NCI-H345 (cell line): ENCODE measurements around the gene PLXNA3.
"Not testable (repeated sequence)": the region's sequence is repeated elsewhere in the genome, so short reads cannot be mapped to it uniquely, and the experiment has no call there.

ENCODE experiments used
- DNase-seq: peaks from one replicate; lab custom pipeline; 2025; lab: John Stamatoyannopoulos, UW

PLXNA3 gene

GRCh38 chrX:154478728-154479622 is 20.9 kb downstream of the PLXNA3 start, which contains the start of gene LAGE3:
Gene LAGE3, minus strand, starts transcription at chrX:154479281. Its CDS starts 366 bp downstream, at chrX:154478915.
- peak; percentile 90 for DNase-seq

- DNase-seq: no peak
Measured at GRCh38 chrX:154481195-154481594, 23.1 kb downstream of the PLXNA3 start.

- DNase-seq: no peak
Measured at GRCh38 chrX:154481911-154482601, 24.0 kb downstream of the PLXNA3 start.

- no peak for DNase-seq
Measured at GRCh38 chrX:154482786-154483185, 24.7 kb downstream of the PLXNA3 start.

GRCh38 chrX:154483325-154483724 is 25.2 kb downstream of the PLXNA3 start:
- DNase-seq: no peak

GRCh38 chrX:154484255-154485149 is 26.4 kb downstream of the PLXNA3 start:
- DNase-seq: no peak

GRCh38 chrX:154485150-154486051 is 27.3 kb downstream of the PLXNA3 start:
- DNase-seq: no peak

GRCh38 chrX:154486052-154486395 is 27.9 kb downstream of the PLXNA3 start:
- no peak for DNase-seq

- peak; percentile 45 for DNase-seq
Measured at GRCh38 chrX:154486396-154487207, 28.5 kb downstream of the PLXNA3 start, which contains the start of gene UBL4A. Gene UBL4A, minus strand, starts transcription at chrX:154486615. Its CDS starts 31 bp downstream, at chrX:154486584.

GRCh38 chrX:154487518-154488290 is 29.6 kb downstream of the PLXNA3 start:
- no peak for DNase-seq

- no peak for DNase-seq
Measured at GRCh38 chrX:154488336-154489075, 30.4 kb downstream of the PLXNA3 start.

- DNase-seq: no peak
Measured at GRCh38 chrX:154489182-154489581, 31.1 kb downstream of the PLXNA3 start.

- no peak for DNase-seq
Measured at GRCh38 chrX:154490021-154490413, 31.9 kb downstream of the PLXNA3 start.

- DNase-seq: peak; percentile 92
Measured at GRCh38 chrX:154490414-154491083, 32.5 kb downstream of the PLXNA3 start, which contains the start of gene SLC10A3. Gene SLC10A3, minus strand, starts transcription at chrX:154490629. Its CDS starts 1,689 bp downstream, at chrX:154488940.

GRCh38 chrX:154494715-154495114 is 36.6 kb downstream of the PLXNA3 start:
- no peak for DNase-seq

GRCh38 chrX:154495472-154495922 is 37.4 kb downstream of the PLXNA3 start:
- DNase-seq: no peak

GRCh38 chrX:154496591-154497137 is 38.6 kb downstream of the PLXNA3 start:
- not testable (repeated sequence) for DNase-seq
